Epithelial cell of esophagus (primary cell): ENCODE data around the gene STON2.

ENCODE experiments used
- DNase-seq: peaks from one replicate; pipeline ENCODE4 v3.0.0; 2010; ENCODE audit warnings: low read depth
- H3K4me3 ChIP-seq: 2 replicates; pipeline ENCODE4 v1.5.1; 2011; ENCODE audit warnings: mild to moderate bottlenecking, low read length, control low read depth
- TF ChIP-seq, protein P1 (sequence below): IDR thresholded peaks from 2 replicates; pipeline ENCODE4 v1.5.1; 2011; ENCODE audit warnings: low read depth, mild to moderate bottlenecking, low read length, control low read depth, inconsistent platforms; ENCODE audit not compliant: insufficient read depth; ENCODE audit errors: missing control alignments

Gene STON2

DNA sequence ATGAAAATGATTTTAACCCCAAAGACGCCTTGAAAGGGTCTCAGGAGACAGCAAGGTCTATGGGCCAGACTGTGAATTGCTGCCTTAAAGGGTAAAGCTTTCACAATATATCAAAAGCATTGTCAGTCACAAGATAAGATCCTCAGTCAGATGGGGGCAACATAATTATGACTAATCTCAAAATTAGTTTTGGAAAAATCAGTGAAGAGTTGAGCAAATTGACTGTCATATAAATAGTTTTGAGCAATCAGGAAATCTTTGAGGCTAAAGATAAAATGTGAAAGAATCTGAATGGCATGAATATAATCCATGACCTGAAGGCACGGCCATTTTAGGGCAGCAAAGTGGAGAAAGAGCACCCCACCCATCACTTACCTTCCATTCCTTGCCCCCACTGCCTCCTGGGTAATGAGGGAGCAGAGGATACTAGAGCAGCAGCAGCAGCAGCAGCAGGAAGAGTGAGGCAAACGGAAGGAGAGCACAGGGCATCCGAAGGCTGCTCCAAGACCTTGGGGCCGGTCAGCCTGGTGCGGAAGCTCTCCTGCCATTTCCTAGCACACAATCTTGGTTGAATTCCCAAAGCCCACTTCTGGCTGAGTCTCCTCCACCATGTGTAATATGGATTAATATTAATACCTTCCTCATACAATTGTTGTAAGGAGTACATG lies 7.0 kb downstream of the STON2 start:
- DNase-seq, result no peak
- no peak overlapping the region for H3K4me3 ChIP-seq
- TF ChIP-seq, protein P1, sequence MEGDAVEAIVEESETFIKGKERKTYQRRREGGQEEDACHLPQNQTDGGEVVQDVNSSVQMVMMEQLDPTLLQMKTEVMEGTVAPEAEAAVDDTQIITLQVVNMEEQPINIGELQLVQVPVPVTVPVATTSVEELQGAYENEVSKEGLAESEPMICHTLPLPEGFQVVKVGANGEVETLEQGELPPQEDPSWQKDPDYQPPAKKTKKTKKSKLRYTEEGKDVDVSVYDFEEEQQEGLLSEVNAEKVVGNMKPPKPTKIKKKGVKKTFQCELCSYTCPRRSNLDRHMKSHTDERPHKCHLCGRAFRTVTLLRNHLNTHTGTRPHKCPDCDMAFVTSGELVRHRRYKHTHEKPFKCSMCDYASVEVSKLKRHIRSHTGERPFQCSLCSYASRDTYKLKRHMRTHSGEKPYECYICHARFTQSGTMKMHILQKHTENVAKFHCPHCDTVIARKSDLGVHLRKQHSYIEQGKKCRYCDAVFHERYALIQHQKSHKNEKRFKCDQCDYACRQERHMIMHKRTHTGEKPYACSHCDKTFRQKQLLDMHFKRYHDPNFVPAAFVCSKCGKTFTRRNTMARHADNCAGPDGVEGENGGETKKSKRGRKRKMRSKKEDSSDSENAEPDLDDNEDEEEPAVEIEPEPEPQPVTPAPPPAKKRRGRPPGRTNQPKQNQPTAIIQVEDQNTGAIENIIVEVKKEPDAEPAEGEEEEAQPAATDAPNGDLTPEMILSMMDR, result no peak

DNA sequence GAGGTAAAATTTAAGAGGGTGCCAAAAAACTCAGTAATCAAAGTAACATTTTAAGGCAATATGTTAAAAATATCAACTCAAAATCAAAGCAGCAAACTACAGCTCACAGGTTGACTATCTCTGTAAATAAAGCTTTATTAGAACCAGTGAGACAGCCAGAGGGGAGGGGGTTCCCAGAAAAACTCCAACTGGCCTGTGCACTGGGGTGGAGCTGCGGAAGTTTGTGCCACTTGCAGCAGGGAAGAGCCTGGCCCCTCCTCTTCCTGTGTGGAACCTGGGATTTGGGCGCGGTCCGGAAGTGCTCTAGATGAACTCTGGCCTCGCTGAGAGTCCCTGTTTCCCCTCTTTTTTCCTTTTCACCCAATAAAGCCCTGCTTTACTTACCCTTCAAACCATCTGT lies 8.1 kb downstream of the STON2 start:
- TF ChIP-seq, protein P1, result no peak
- no peak for DNase-seq
- H3K4me3 ChIP-seq, result no peak overlapping the region

DNA sequence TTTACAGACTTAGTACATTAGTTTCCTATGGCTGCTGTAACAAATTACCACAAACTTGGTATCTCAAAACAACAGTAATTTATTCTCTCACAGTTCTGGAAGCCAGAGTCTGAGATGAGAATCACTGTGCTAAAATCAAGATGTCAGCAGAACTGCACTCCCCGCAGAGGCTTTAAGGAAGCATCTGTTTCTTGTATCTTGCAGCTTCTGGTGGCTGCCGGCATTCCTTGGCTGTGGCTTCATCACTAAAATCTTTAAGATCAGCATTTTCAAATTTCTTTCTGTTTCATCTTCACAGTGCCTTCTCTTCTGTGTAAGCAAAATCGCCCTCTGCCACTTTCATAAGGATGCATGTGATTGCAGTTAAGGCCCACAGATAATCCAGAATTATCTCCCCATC lies 9.4 kb downstream of the STON2 start:
- DNase-seq, result no peak
- no peak overlapping the region for H3K4me3 ChIP-seq
- TF ChIP-seq, protein P1, result no peak

DNA sequence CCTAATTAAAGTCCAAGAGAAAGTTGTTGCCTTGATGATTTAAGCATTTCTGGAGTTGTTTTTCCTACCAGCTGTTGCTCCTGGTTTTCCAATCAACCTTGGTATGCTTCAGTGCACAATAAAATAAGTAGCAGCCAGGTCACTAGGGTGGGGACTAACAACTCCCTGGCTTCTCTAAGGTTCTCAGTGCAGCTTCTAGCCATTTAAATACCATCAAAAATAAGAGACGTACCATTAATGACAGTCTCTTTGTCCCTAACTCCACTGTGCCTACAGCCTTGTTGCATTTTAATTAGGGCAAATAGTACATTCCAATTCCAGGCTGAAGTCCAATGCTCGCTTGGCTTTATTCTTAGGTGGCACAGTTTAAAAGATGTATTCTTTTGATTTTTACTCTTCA lies 11.8 kb downstream of the STON2 start:
- DNase-seq, result no peak
- TF ChIP-seq, protein P1, result no peak
- H3K4me3 ChIP-seq, result no peak overlapping the region

DNA sequence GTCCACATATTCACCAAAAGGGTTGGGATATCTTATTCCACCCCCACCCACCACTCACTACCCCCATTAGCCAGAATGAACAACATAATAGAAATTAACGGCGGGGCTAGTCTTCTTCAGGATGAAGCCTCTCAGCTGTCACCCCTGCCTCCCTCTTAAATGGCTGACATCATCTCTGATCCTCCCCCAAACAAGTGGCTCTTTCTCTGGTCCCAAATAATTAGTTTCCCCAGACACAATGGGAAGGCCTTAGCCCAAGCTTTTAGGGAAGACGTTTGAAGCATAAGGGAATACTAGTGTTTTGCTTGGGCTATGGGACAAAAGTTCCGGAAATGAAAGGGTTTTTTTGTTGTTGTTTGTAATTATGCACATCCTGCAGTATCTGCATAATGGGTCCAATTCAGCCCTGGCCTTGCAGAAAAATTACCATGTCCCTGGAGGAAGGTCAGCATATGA lies 13.8 kb downstream of the STON2 start:
- no peak for DNase-seq
- TF ChIP-seq, protein P1, result no peak
- H3K4me3 ChIP-seq, result no peak overlapping the region

DNA sequence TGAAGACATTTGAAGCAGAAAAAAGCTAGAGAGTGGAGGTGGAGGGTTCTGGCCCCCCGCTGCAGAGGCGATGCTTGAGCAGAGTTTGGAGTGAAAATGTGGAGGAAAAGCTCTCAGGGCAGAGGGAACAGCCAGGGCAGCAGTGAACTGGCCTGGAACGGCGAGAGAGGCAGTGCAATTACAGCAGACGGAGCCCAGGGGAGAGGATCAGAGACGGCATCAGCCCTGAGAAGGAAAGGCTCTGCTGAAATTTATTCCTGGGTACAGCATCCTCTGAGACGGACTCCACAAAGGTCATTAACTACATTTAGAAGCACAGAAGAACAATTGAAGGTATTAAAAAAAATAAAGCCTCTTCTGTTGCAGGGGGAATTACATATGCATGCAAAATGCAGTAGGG lies 14.2 kb downstream of the STON2 start:
- no peak for DNase-seq
- no peak overlapping the region for H3K4me3 ChIP-seq
- TF ChIP-seq, protein P1, result no peak

DNA sequence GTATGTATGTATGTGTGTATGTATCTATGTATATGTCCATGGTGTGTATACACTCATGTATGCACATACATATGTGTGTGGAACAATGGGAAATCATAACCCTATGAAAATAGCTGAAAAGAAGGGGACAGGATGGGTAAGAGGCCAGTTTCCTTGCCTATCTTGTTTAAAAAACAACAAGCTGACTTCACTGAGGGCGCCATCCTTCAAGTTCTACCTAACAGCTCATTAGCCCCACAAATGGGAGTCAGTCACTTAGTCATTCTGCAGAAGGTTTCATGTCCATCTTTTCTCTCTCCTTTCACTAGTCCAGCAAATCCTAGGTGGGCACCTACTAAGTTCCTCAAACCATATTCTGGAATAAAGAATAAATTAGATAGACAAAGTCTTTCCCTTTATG lies 14.7 kb downstream of the STON2 start:
- TF ChIP-seq, protein P1, result no peak
- no peak overlapping the region for H3K4me3 ChIP-seq
- no peak for DNase-seq
